Neural progenitor cell (in vitro differentiated cells): ENCODE results near the gene PPP4C.

ENCODE experiments used
- EZH2 ChIP-seq: fragments of 200-600 bp; sonication (generic); IDR thresholded peaks from 2 replicates; pipeline ENCODE4 v1.6.1; 2017; ENCODE audit warnings: antibody characterized with exemption, mild to moderate bottlenecking, moderate library complexity
- EZH2phosphoT487 ChIP-seq: fragments of 200-600 bp; sonication (generic); IDR thresholded peaks from 2 replicates; pipeline ENCODE4 v1.6.1; 2017; ENCODE audit warnings: antibody characterized with exemption
- TF ChIP-seq, protein P1 (sequence below): fragments of 200-600 bp; sonication (generic); IDR thresholded peaks from 2 replicates; pipeline ENCODE4 v1.5.1; 2017; ENCODE audit warnings: antibody characterized with exemption, mild to moderate bottlenecking

DNA sequence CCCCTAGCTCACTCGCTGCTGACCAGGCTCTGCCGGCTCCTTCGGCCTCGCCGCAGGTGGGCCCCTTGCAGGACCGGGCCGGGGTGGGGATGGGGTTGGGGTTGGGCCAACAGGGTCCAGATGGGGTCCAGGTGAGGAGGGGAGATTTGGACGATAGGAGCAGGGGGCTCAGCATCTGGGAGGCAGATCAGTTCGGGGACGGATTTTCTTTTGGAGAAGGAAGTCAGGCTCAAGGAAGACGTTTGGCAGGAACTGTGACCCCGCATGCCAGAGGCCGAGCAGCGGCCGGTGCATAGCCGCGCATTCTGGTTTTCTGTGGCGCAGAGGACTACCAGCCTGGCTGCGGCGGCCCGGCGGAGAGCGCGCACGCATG lies 11.1 kb upstream of the PPP4C start:
- TF ChIP-seq EZH2 (no peak), EZH2phosphoT487 (no peak)
- TF ChIP-seq, protein P1, sequence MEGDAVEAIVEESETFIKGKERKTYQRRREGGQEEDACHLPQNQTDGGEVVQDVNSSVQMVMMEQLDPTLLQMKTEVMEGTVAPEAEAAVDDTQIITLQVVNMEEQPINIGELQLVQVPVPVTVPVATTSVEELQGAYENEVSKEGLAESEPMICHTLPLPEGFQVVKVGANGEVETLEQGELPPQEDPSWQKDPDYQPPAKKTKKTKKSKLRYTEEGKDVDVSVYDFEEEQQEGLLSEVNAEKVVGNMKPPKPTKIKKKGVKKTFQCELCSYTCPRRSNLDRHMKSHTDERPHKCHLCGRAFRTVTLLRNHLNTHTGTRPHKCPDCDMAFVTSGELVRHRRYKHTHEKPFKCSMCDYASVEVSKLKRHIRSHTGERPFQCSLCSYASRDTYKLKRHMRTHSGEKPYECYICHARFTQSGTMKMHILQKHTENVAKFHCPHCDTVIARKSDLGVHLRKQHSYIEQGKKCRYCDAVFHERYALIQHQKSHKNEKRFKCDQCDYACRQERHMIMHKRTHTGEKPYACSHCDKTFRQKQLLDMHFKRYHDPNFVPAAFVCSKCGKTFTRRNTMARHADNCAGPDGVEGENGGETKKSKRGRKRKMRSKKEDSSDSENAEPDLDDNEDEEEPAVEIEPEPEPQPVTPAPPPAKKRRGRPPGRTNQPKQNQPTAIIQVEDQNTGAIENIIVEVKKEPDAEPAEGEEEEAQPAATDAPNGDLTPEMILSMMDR, result no peak
